ENCODE measurements around the gene RPP40. TPM values are rescaled to one million over a fixed set of nuclear protein-coding genes. Genes with fewer than 3 reads are reported as not detected.
A peak's percentile ranks its signal among the peaks of the same experiment; 100 is the strongest.

RPP40 gene
- total RNA-seq (2021; ENCODE audit: unreplicated experiment) (25.9 TPM), Bru-seq, nascent RNA (percentile 61 among the genes with signal in this experiment), BruChase-seq, experiment 1, labeled RNA remaining after a 2-hour chase (percentile 64 among the genes with signal in this experiment), BruChase-seq, experiment 2, labeled RNA remaining after a 6-hour chase (percentile 78 among the genes with signal in this experiment)
- 16.4 TPM for polyA plus RNA-seq (2012; ENCODE audit: insufficient read length)
- long read RNA-seq, transcript RPP40-202 (8 exons, 1,483 nt), result major isoform, 35 of 45 reads
- long read RNA-seq, partial matches to known transcripts, result 3 of 45 reads
- long read RNA-seq, other reads (novel, unspliced or antisense), result 3 of 45 reads

- H3K27ac ChIP-seq (ENCODE audit: low read length), result peak within 1 kb of the TSS; percentile 86
- POLR2A ChIA-PET, result interaction anchor here (0.7 to 0.9 kb wide), 3 partner anchors 175 to 1936 kb away, joined by 4 to 15 read pairs (median 6); no protein-coding TSS in a partner anchor
- in situ Hi-C loops (cut with HindIII; ENCODE audit: low pct_unique_long_range_greater_than_20kb, low sequenced_read_pairs) (no loop called here), intact Hi-C loops (cut with micrococcal nuclease; ENCODE audit: unreplicated experiment) (no loop called here)
- peak within 1 kb of the TSS; percentile 58 to 93 for H3K4me3 ChIP-seq (ENCODE audit: low read depth in 2 of 2, low read length in 2 of 2)
- no TSS peak for BruUV-seq (replicated peaks)
- DNase-seq (ENCODE audit: low read depth, low spot score) (peak; percentile 73), ATAC-seq (peak; percentile 99)
- no peaks in the 10 kb centered on the region for H3K9me3 ChIP-seq (ENCODE audit: control insufficient read depth, insufficient read depth, low read depth, low read length)
- CTCF ChIA-PET, result interaction anchor here (0.6 to 1.0 kb wide), 11 partner anchors 8 to 1011 kb away, joined by 3 to 16 read pairs (median 6); partner anchors contain the start of gene FAM217A
- no peaks in the 10 kb centered on the region for H3K4me1 ChIP-seq (ENCODE audit: control insufficient read depth, insufficient read depth, low read length)
- no peaks in the 10 kb centered on the region for H3K27me3 ChIP-seq (ENCODE audit: control insufficient read depth, insufficient read depth, low read length)
- TF ChIP-seq SIN3A (IDR thresholded peaks at IDR 0.05; ENCODE audit: borderline replicate concordance, insufficient read depth, low read depth, low read length) (peak; percentile 91; the same call in 1 of the 2 replicates), CTCF (IDR thresholded peaks at IDR 0.05) (peak; percentile 96), TCF7L2 (IDR thresholded peaks at IDR 0.05; ENCODE audit: low read depth, low read length) (no peak), REST (IDR thresholded peaks at IDR 0.05; ENCODE audit: insufficient read depth in 1 of 2, low read depth in 2 of 2, low read length in 1 of 2) (no peak), POLR2AphosphoS5 (IDR thresholded peaks at IDR 0.05; ENCODE audit: low read depth, low read length) (peak; percentile 85)
- H3K36me3 ChIP-seq (ENCODE audit: control insufficient read depth, insufficient read depth, low read length), result peaks cover 8% of the 10 kb centered on the region
Measured at GRCh38 chr6:5003604-5004372, at the start of gene RPP40. TSS of gene RPP40 (minus strand) at chr6:5004037. CDS start at chr6:5004002, 35 bp downstream.

- TF ChIP-seq SIN3A (IDR thresholded peaks at IDR 0.05; ENCODE audit: borderline replicate concordance, insufficient read depth, low read depth, low read length) (no peak), CTCF (IDR thresholded peaks at IDR 0.05) (no peak), POLR2AphosphoS5 (IDR thresholded peaks at IDR 0.05; ENCODE audit: low read depth, low read length) (no peak), REST (IDR thresholded peaks at IDR 0.05; ENCODE audit: insufficient read depth in 1 of 2, low read depth in 2 of 2, low read length in 1 of 2) (no peak), TCF7L2 (IDR thresholded peaks at IDR 0.05; ENCODE audit: low read depth, low read length) (no peak)
- no peak overlapping the region for H3K4me3 ChIP-seq (ENCODE audit: low read depth in 2 of 2, low read length in 2 of 2)
- H3K9me3 ChIP-seq (ENCODE audit: control insufficient read depth, insufficient read depth, low read depth, low read length), result peaks cover 13% of the 10 kb centered on the region; the same call in 1 of the 2 replicates
- ChIA-PET CTCF (no interaction called here), POLR2A (no interaction called here)
- intact Hi-C loops (cut with micrococcal nuclease; ENCODE audit: unreplicated experiment), result no loop called here
- no peaks in the 10 kb centered on the region; the same call in 1 of the 2 replicates for H3K27me3 ChIP-seq (ENCODE audit: control insufficient read depth, insufficient read depth, low read length)
- H3K27ac ChIP-seq (ENCODE audit: low read length), result no peak overlapping the region
- BruUV-seq (replicated peaks), result no TSS peak
- ATAC-seq, result no peak
- H3K36me3 ChIP-seq (ENCODE audit: control insufficient read depth, insufficient read depth, low read length), result no peaks in the 10 kb centered on the region
- H3K4me1 ChIP-seq (ENCODE audit: control insufficient read depth, insufficient read depth, low read length), result no peaks in the 10 kb centered on the region
- no peak for DNase-seq (ENCODE audit: low read depth, low spot score)
- in situ Hi-C loops (cut with HindIII; ENCODE audit: low pct_unique_long_range_greater_than_20kb, low sequenced_read_pairs), result no loop called here
Measured at GRCh38 chr6:5053038-5053437, 49.2 kb upstream of the RPP40 start.

Measured in Panc1 (cell line).